H1 (cell line): ENCODE data around the gene KCNIP3. TPM values are rescaled to one million over a fixed set of nuclear protein-coding genes. Genes with fewer than 3 reads are reported as not detected.

Experiments
- CTCF ChIA-PET: fragments of 300-600 bp; sonication (Branson Sonifier 250); formaldehyde crosslinking; loops from one replicate; lab custom pipeline; 2021; ENCODE audit not compliant: partially characterized antibody; lab: Charles Lee
- POLR2A ChIA-PET: fragments of 300-600 bp; sonication (Branson Sonifier 250); formaldehyde crosslinking; loops from one replicate; lab custom pipeline; 2021; ENCODE audit warnings: inconsistent platforms; ENCODE audit not compliant: partially characterized antibody; lab: Charles Lee
- DNase-seq, 2 experiments: peaks; one replicate each; pipeline versions ENCODE4 v3.0.0 to v3.0.0-alpha.2; 2010 to 2022; ENCODE audit warnings: low spot score in 2 of 2, low read depth in 1 of 2, mixed read lengths in 1 of 2
- FAIRE-seq: peaks from 2 replicates; lab custom pipeline; 2011; peaks lifted over from hg19 to GRCh38; lab: Jason Lieb, UNC
- H2AFZ ChIP-seq: 2 replicates; pipeline ENCODE4 v1.8.1; 2012; ENCODE audit warnings: low read length, inconsistent platforms
- H2AK5ac ChIP-seq: 2 replicates; pipeline ENCODE4 v1.6.1; 2013; ENCODE audit warnings: low read depth, low read length
- H2BK120ac ChIP-seq: replicated peaks from 2 replicates; pipeline ENCODE3; 2013; ENCODE audit warnings: low read depth, low read length, inconsistent platforms
- H2BK12ac ChIP-seq: 2 replicates; pipeline ENCODE4 v1.6.1; 2013; ENCODE audit warnings: low read depth, low read length
- H2BK15ac ChIP-seq: 2 replicates; pipeline ENCODE4 v1.6.1; 2013; ENCODE audit warnings: low read length
- H2BK20ac ChIP-seq: 2 replicates; pipeline ENCODE4 v1.6.1; 2013; ENCODE audit warnings: low read length
- H2BK5ac ChIP-seq: 2 replicates; pipeline ENCODE4 v1.6.1; 2013; ENCODE audit warnings: low read depth, low read length
- H3K14ac ChIP-seq: 2 replicates; pipeline ENCODE4 v1.6.1; 2013; ENCODE audit warnings: inconsistent platforms; ENCODE audit not compliant: insufficient read length
- H3K18ac ChIP-seq: 2 replicates; pipeline ENCODE4 v1.6.1; 2013; ENCODE audit warnings: low read length; ENCODE audit errors: extremely low read depth
- H3K23ac ChIP-seq: 2 replicates; pipeline ENCODE4 v1.6.1; 2013; ENCODE audit warnings: inconsistent platforms; ENCODE audit not compliant: insufficient read length
- H3K23me2 ChIP-seq: 2 replicates; pipeline ENCODE4 v1.6.1; 2013; ENCODE audit warnings: low read depth, low read length
- H3K27ac ChIP-seq: 2 replicates; pipeline ENCODE4 v1.6.1; 2011; ENCODE audit warnings: low read depth, low read length, inconsistent platforms
- H3K27me3 ChIP-seq, 4 experiments: replicated peaks in 1 of 4; 1 replicate in 1 of 4; 2 replicates in 3 of 4; pipeline versions ENCODE4 v1.6.1 to v1.8.1; 2011 to 2013; ENCODE audit warnings: low read length in 3 of 4, mild to moderate bottlenecking in 3 of 4, inconsistent platforms in 2 of 4, mixed read lengths in 2 of 4, moderate library complexity in 1 of 4; ENCODE audit not compliant: control insufficient read depth in 3 of 4, insufficient read depth in 3 of 4; ENCODE audit errors: extremely low read depth in 1 of 4
- H3K36me3 ChIP-seq, 4 experiments: 2 replicates each; pipeline versions ENCODE4 v1.6.1 to v1.8.1; 2011 to 2013; ENCODE audit warnings: mild to moderate bottlenecking in 4 of 4, low read length in 3 of 4, moderate library complexity in 2 of 4, control low read depth in 1 of 4, inconsistent platforms in 1 of 4; ENCODE audit not compliant: insufficient read depth in 4 of 4, control insufficient read depth in 2 of 4
- H3K4ac ChIP-seq: replicated peaks from 2 replicates; pipeline ENCODE3; 2013; ENCODE audit warnings: low read length, low read depth, mixed read lengths, inconsistent platforms; ENCODE audit not compliant: insufficient read length
- H3K4me1 ChIP-seq, 4 experiments: replicated peaks in 1 of 4; 1 replicate in 1 of 4; 2 replicates in 3 of 4; pipeline versions ENCODE4 v1.6.1 to v1.8.1; 2011 to 2013; ENCODE audit warnings: low read length in 3 of 4, inconsistent platforms in 2 of 4, mixed read lengths in 1 of 4; ENCODE audit not compliant: insufficient read depth in 4 of 4, control insufficient read depth in 3 of 4
- H3K4me2 ChIP-seq, 2 experiments: 2 replicates each; pipeline versions ENCODE4 v1.6.1 to v1.8.1; 2011 to 2013; ENCODE audit warnings: low read depth in 2 of 2, low read length in 2 of 2, control low read depth in 1 of 2, inconsistent platforms in 1 of 2, mild to moderate bottlenecking in 1 of 2; ENCODE audit not compliant: insufficient read depth in 1 of 2
- H3K4me3 ChIP-seq, 4 experiments: fragments of 200-600, 300-600 bp in 1 of 4; sonication (generic), shearing (Covaris generic), sonication (Bioruptor Twin) in 1 of 4; 2 replicates each; pipeline versions ENCODE4 v1.5.1 to v1.8.1; 2011 to 2016; ENCODE audit warnings: low read length in 4 of 4, low read depth in 3 of 4, control low read depth in 2 of 4, inconsistent platforms in 2 of 4, mild to moderate bottlenecking in 2 of 4, mixed read lengths in 1 of 4, moderate library complexity in 1 of 4; ENCODE audit not compliant: insufficient read depth in 2 of 4; ENCODE audit errors: extremely low read depth in 1 of 4
- H3K56ac ChIP-seq: replicated peaks from 2 replicates; pipeline ENCODE3; 2013; ENCODE audit warnings: low read depth, mild to moderate bottlenecking, mixed read lengths, low read length, inconsistent platforms; ENCODE audit not compliant: insufficient read length
- H3K79me1 ChIP-seq: 2 replicates; pipeline ENCODE4 v1.6.1; 2013; ENCODE audit warnings: low read depth, low read length, control low read depth
- H3K79me2 ChIP-seq, 2 experiments: 2 replicates each; pipeline versions ENCODE4 v1.6.1 to v1.8.1; 2012 to 2013; ENCODE audit warnings: low read length in 2 of 2, mild to moderate bottlenecking in 2 of 2, inconsistent platforms in 1 of 2; ENCODE audit not compliant: insufficient read depth in 2 of 2, control insufficient read depth in 1 of 2
- H3K9ac ChIP-seq, 4 experiments: replicated peaks in 1 of 4; 1 replicate in 1 of 4; 2 replicates in 3 of 4; pipeline versions ENCODE4 v1.6.1 to v1.8.1; 2011 to 2013; ENCODE audit warnings: low read depth in 3 of 4, low read length in 3 of 4, control low read depth in 2 of 4, mild to moderate bottlenecking in 2 of 4, moderate library complexity in 2 of 4, inconsistent platforms in 1 of 4; ENCODE audit errors: extremely low read depth in 1 of 4
- H3K9me3 ChIP-seq, 2 experiments: 2 replicates each; pipeline versions ENCODE4 v1.6.1 to v1.8.1; 2012 to 2013; ENCODE audit warnings: mild to moderate bottlenecking in 2 of 2, moderate library complexity in 2 of 2, control low read depth in 1 of 2, inconsistent platforms in 1 of 2, low read depth in 1 of 2, low read length in 1 of 2, mixed read lengths in 1 of 2; ENCODE audit not compliant: insufficient read depth in 2 of 2
- H4K20me1 ChIP-seq, 2 experiments: replicated peaks in 1 of 2; 2 replicates each; pipeline versions ENCODE3 to v1.8.1; 2011 to 2013; ENCODE audit warnings: inconsistent platforms in 2 of 2, low read length in 2 of 2, mild to moderate bottlenecking in 1 of 2; ENCODE audit not compliant: insufficient read depth in 2 of 2, control insufficient read depth in 1 of 2
- H4K5ac ChIP-seq: 2 replicates; pipeline ENCODE4 v1.6.1; 2013; ENCODE audit warnings: low read length, low read depth, mixed read lengths, inconsistent platforms; ENCODE audit not compliant: insufficient read length
- H4K8ac ChIP-seq: 2 replicates; pipeline ENCODE4 v1.8.0; 2013; ENCODE audit warnings: mild to moderate bottlenecking, moderate library complexity, low read length, inconsistent platforms; ENCODE audit not compliant: insufficient read depth; ENCODE audit errors: extremely low read depth
- H4K91ac ChIP-seq: replicated peaks from 2 replicates; pipeline ENCODE3; 2013; ENCODE audit warnings: low read length, mixed read lengths, inconsistent platforms; ENCODE audit not compliant: insufficient read length
- BRCA1 ChIP-seq: IDR thresholded peaks from 2 replicates; pipeline ENCODE4 v1.6.1; 2012; ENCODE audit warnings: low read depth, low read length, improper control_type of control experiment
- CEBPB ChIP-seq: IDR thresholded peaks from 2 replicates; pipeline ENCODE4 v1.6.1; 2012; ENCODE audit warnings: low read depth, low read length
- EP300 ChIP-seq, 2 experiments: IDR thresholded peaks; 1 replicate in 1 of 2; 2 replicates in 1 of 2; pipeline ENCODE4 v1.6.1; 2011 to 2012; ENCODE audit warnings: low read depth in 2 of 2, low read length in 2 of 2, mild to moderate bottlenecking in 2 of 2, borderline replicate concordance in 1 of 2, inconsistent platforms in 1 of 2, moderate library complexity in 1 of 2
- GTF2F1 ChIP-seq: IDR thresholded peaks from 2 replicates; pipeline ENCODE4 v1.6.1; 2012; ENCODE audit warnings: low read depth, low read length, improper control_type of control experiment, borderline replicate concordance
- KDM5A ChIP-seq: fragments of 200-600 bp; IDR thresholded peaks from 2 replicates; pipeline ENCODE4 v1.7.1; 2012; ENCODE audit warnings: mild to moderate bottlenecking, low read length, inconsistent platforms, mixed read lengths
- MAFK ChIP-seq: IDR thresholded peaks from 2 replicates; pipeline ENCODE4 v1.6.1; 2012; ENCODE audit warnings: low read depth, mild to moderate bottlenecking, improper control_type of control experiment, low read length
- TAF7 ChIP-seq: optimal IDR thresholded peaks from 2 replicates; pipeline ENCODE3; 2011; ENCODE audit warnings: low read depth, mild to moderate bottlenecking, inconsistent platforms, low read length, moderate library complexity, borderline replicate concordance
- ZNF274 ChIP-seq: IDR thresholded peaks from 2 replicates; pipeline ENCODE4 v1.7.0; 2012; ENCODE audit warnings: low read length, borderline replicate concordance; ENCODE audit errors: extremely low read depth
- WGBS, 2 experiments: shearing (Covaris generic) in 1 of 2; methylation state at CpG; one replicate each; pipeline versions ENCODE4 v1.1.6 to v1.1.7; 2013 to 2015; ENCODE audit warnings: low lambda C conversion rate in 2 of 2, mixed read lengths in 2 of 2, inconsistent platforms in 1 of 2, low coverage in 1 of 2, missing lambda C conversion rate in 1 of 2; ENCODE audit not compliant: insufficient replicate concordance in 2 of 2, insufficient coverage in 1 of 2, insufficient read length in 1 of 2; ENCODE audit errors: extremely low coverage in 1 of 2, missing lambda C conversion rate in 1 of 2; 5-methylcytosine and 5-hydroxymethylcytosine counted together
- polyA plus RNA-seq, 7 experiments: library from polyadenylated mRNA; depleted of rRNA in 3 of 7; stranded (reverse) in 5 of 7; unstranded in 2 of 7; fragments of >200 nt in 5 of 7; fragments of 200-250 nt in 2 of 7; gene quantifications; 1 replicate in 5 of 7; 2 replicates in 1 of 7; 4 replicates in 1 of 7; pipeline versions ENCODE4 v1.2.1 to v1.2.3, GENCODE V29; 2011 to 2013; ENCODE audit warnings: missing spikeins in 2 of 7, mixed read lengths in 2 of 7
- total RNA-seq: library from RNA; stranded (reverse); fragmentation: NEBNext Ultra II Directional; extraction: Animal tissue kit (Norgen Biotek cat#: 25700); gene quantifications from 2 replicates; pipeline ENCODE4 v1.2.1, GENCODE V29; 2021

KCNIP3 gene
- total and polyA plus RNA-seq, 2 of the 8 experiments (the other 6 are each of a cell fraction or from before 2014, with no cell fraction given) = 0.33 to 1.9 TPM

- Histone ChIP-seq H3K27ac (no peak overlapping the region), H4K91ac (no peak overlapping the region), H3K23me2 (no peaks in the 10 kb centered on the region; the same call in 1 of the 2 replicates), H3K79me1 (no peaks in the 10 kb centered on the region; the same call in 1 of the 2 replicates), H2BK5ac (no peak overlapping the region), H2BK12ac (no peak overlapping the region), H3K36me3 (no peaks in the 10 kb centered on the region), H3K4ac (no peak overlapping the region), H3K79me2 (no peaks in the 10 kb centered on the region), H2BK20ac (no peak overlapping the region), H3K56ac (no peak overlapping the region), H3K9me3 (peaks cover 81 to 90% of the 10 kb centered on the region in 2 experiments), H4K8ac (no peak overlapping the region), H2AK5ac (no peak overlapping the region), H4K5ac (no peak overlapping the region), H2BK120ac (no peak overlapping the region), H3K9ac (no peak overlapping the region), H2AFZ (no peak overlapping the region), H3K18ac (no peak overlapping the region), H3K4me3 (no peak overlapping the region), H3K4me2 (no peak overlapping the region), H2BK15ac (no peak overlapping the region), H4K20me1 (no peaks in the 10 kb centered on the region), H3K23ac (no peak overlapping the region), H3K14ac (no peak overlapping the region), H3K4me1 (peaks cover 0 to 2% (median 0%) of the 10 kb centered on the region in 4 experiments; a peak in 1 of 7 replicates), H3K27me3 (no peaks in the 10 kb centered on the region; a peak in 1 of 7 replicates)
- TF ChIP-seq MAFK (no peak), KDM5A (no peak), BRCA1 (no peak), EP300 (IDR thresholded peaks at IDR 0.05; ENCODE audit: borderline replicate concordance in 1 of 2, low read depth in 2 of 2, low read length in 2 of 2) (no peak), ZNF274 (no peak), CEBPB (no peak), TAF7 (no peak), GTF2F1 (no peak)
- FAIRE-seq (no peak), DNase-seq (no peak)
- ChIA-PET CTCF (no interaction called here), POLR2A (no interaction called here)
- WGBS, 2 experiments = 60% methylated on average over 2 of the region's 2 CpGs; no CpG with 5 or more reads in 1 of the 2 experiments
Observed at GRCh38 chr2:95262896-95263542, 34.1 kb upstream of the KCNIP3 start.
